ENCODE results near the gene TMEM121B. TPM values are rescaled to one million over a fixed set of nuclear protein-coding genes. Genes with fewer than 3 reads are reported as not detected.

Gene TMEM121B
- polyA plus RNA-seq, 1 donor (not counting 4 experiments of a cell fraction or from before 2014, with no cell fraction given): not detected

DNA sequence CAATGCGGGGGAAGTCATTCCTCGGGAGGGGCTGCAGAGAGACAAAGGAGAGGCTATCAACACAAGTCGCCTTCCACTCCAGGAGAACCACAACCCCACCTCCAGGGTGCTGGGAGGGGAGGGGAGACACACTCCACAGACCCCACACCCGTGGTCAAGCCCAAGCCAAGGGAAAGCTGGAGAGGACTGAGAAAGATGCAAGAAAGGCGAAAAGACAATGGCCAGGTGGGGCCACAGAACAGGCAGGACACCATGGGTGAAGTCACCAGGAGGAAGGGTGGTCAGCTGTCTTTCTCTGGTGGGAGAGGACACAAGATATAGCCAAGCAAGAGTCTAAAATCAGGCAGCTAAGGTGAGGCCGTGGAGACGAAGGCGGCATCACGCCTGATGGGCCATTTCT is 21.9 kb upstream of the TMEM121B start:
- peaks cover 17 to 19% of the 10 kb centered on the region in 2 experiments for H3K36me3 ChIP-seq (ENCODE audit: control insufficient read depth in 2 of 2, extremely low read depth in 1 of 2, insufficient read depth in 2 of 2, low read length in 2 of 2)

DNA sequence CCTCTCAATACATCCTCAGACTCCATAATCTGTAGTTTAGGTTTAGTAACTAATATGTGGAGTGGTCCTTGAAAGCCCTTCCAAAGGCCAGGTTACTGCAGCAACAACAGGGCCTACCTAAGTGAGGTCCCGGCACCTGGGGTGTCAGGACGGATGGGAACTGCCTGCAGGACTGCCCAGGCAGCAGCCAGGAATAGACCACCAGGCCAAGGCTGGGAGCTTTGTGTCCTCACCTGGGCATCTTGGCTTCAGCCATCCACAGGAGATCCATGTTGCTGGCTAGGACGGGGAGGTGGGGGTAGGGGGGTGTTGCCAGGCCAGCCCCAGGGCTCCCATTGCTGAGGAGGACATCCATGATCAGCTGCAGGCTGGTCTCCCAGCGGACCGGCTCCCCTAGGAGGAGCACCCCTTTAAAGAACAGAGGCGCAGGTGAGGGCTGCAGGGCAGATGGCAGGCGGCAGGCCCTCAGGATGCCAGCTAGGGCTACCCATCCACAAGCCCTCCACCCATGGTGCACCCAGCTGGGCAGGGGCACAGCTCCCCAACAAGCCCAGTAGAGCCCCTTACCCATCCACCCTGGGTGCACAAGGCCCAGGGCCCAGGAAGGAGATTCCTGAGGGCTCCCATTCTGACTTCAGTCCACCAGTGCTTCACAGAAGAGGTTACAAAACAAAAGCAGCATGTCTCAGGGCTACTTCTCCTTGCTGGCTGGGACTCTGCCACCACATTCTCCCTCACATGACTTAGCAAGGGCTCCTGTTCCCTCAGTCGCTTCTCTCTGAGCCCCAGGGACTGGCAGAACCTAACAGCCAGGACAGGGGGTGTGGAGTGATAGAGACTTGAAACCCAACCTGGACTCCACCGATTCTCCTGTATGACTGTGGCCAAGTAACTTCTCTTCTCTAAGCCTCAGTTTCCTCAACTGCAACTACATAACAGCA is 19.9 kb upstream of the TMEM121B start:
- H2AFZ ChIP-seq (ENCODE audit: control insufficient read depth, low read length): no peak overlapping the region
- dilution Hi-C loops (cut with MboI; ENCODE audit: extremely low pct_ligation_motif_present, low sequenced_read_pairs): no loop called here
- H3K79me2 ChIP-seq (ENCODE audit: control insufficient read depth, insufficient read depth, low read length): no peaks in the 10 kb centered on the region
- H3K36me3 ChIP-seq (ENCODE audit: control insufficient read depth in 2 of 2, extremely low read depth in 1 of 2, insufficient read depth in 2 of 2, low read length in 2 of 2): peaks cover 16 to 18% of the 10 kb centered on the region in 2 experiments
- H4K20me1 ChIP-seq (ENCODE audit: control insufficient read depth, extremely low read depth, insufficient read depth, low read length): no peaks in the 10 kb centered on the region
- DNase-seq (ENCODE audit: low read depth, low spot score): no peak
- no peaks in the 10 kb centered on the region for H3K9me3 ChIP-seq (ENCODE audit: control insufficient read depth, low read depth, low read length)
- H3K4me1 ChIP-seq (ENCODE audit: control insufficient read depth, extremely low read depth, insufficient read depth, low read length): no peaks in the 10 kb centered on the region
- H3K4me2 ChIP-seq (ENCODE audit: control insufficient read depth, extremely low read depth, insufficient read depth, low read depth, low read length): no peak overlapping the region
- no peaks in the 10 kb centered on the region for H3K9me1 ChIP-seq (ENCODE audit: control insufficient read depth, extremely low read depth, insufficient read depth, low read length)
- H3K27ac ChIP-seq (ENCODE audit: control insufficient read depth, insufficient read depth, low read length): no peak overlapping the region
- TF ChIP-seq EZH2 (IDR thresholded peaks at IDR 0.05; ENCODE audit: low read length): no peak
- TF ChIP-seq, protein P1, sequence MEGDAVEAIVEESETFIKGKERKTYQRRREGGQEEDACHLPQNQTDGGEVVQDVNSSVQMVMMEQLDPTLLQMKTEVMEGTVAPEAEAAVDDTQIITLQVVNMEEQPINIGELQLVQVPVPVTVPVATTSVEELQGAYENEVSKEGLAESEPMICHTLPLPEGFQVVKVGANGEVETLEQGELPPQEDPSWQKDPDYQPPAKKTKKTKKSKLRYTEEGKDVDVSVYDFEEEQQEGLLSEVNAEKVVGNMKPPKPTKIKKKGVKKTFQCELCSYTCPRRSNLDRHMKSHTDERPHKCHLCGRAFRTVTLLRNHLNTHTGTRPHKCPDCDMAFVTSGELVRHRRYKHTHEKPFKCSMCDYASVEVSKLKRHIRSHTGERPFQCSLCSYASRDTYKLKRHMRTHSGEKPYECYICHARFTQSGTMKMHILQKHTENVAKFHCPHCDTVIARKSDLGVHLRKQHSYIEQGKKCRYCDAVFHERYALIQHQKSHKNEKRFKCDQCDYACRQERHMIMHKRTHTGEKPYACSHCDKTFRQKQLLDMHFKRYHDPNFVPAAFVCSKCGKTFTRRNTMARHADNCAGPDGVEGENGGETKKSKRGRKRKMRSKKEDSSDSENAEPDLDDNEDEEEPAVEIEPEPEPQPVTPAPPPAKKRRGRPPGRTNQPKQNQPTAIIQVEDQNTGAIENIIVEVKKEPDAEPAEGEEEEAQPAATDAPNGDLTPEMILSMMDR (optimal IDR thresholded peaks at IDR 0.05 in 1 of 3, IDR thresholded peaks at IDR 0.05 in 1 of 3, conservative IDR thresholded peaks at IDR 0.05 in 1 of 3; ENCODE audit: extremely low read depth in 1 of 3, insufficient read depth in 2 of 3, low read length in 3 of 3): no peak
- no peak overlapping the region for H3K9ac ChIP-seq (ENCODE audit: control insufficient read depth, extremely low read depth, insufficient read depth, low read length)
- H3K27me3 ChIP-seq (ENCODE audit: control insufficient read depth, extremely low read depth, insufficient read depth, low read length): no peaks in the 10 kb centered on the region
- H3K4me3 ChIP-seq (ENCODE audit: control insufficient read depth in 2 of 3, extremely low read depth in 1 of 3, insufficient read depth in 2 of 3, low read depth in 1 of 3, low read length in 3 of 3): no peak overlapping the region
- FAIRE-seq: no peak

More for the DNA sequence above, 21.9 kb upstream of the TMEM121B start:
- Histone ChIP-seq H3K9me3 (ENCODE audit: control insufficient read depth, low read depth, low read length) (no peaks in the 10 kb centered on the region), H2AFZ (ENCODE audit: control insufficient read depth, low read length) (no peak overlapping the region), H4K20me1 (ENCODE audit: control insufficient read depth, extremely low read depth, insufficient read depth, low read length) (no peaks in the 10 kb centered on the region), H3K27me3 (ENCODE audit: control insufficient read depth, extremely low read depth, insufficient read depth, low read length) (no peaks in the 10 kb centered on the region), H3K27ac (ENCODE audit: control insufficient read depth, insufficient read depth, low read length) (no peak overlapping the region), H3K4me3 (ENCODE audit: control insufficient read depth in 2 of 3, extremely low read depth in 1 of 3, insufficient read depth in 2 of 3, low read depth in 1 of 3, low read length in 3 of 3) (no peak overlapping the region), H3K9me1 (ENCODE audit: control insufficient read depth, extremely low read depth, insufficient read depth, low read length) (no peaks in the 10 kb centered on the region), H3K4me2 (ENCODE audit: control insufficient read depth, extremely low read depth, insufficient read depth, low read depth, low read length) (no peak overlapping the region), H3K79me2 (ENCODE audit: control insufficient read depth, insufficient read depth, low read length) (peaks cover 3% of the 10 kb centered on the region), H3K4me1 (ENCODE audit: control insufficient read depth, extremely low read depth, insufficient read depth, low read length) (no peaks in the 10 kb centered on the region), H3K9ac (ENCODE audit: control insufficient read depth, extremely low read depth, insufficient read depth, low read length) (no peak overlapping the region)
- no peak for DNase-seq (ENCODE audit: low read depth, low spot score)
- dilution Hi-C loops (cut with MboI; ENCODE audit: extremely low pct_ligation_motif_present, low sequenced_read_pairs): no loop called here
- TF ChIP-seq EZH2 (IDR thresholded peaks at IDR 0.05; ENCODE audit: low read length): no peak
- TF ChIP-seq, protein P1 (optimal IDR thresholded peaks at IDR 0.05 in 1 of 3, IDR thresholded peaks at IDR 0.05 in 1 of 3, conservative IDR thresholded peaks at IDR 0.05 in 1 of 3; ENCODE audit: extremely low read depth in 1 of 3, insufficient read depth in 2 of 3, low read length in 3 of 3): no peak
- no peak for FAIRE-seq

All from keratinocyte (primary cell).